RWPE2 (cell line): ENCODE results near the gene SLC22A31.
A peak's percentile ranks its signal among the peaks of the same experiment; 100 is the strongest.

Source experiments
- ATAC-seq: fragments of 200-7000 bp; cut with Tn5 transposase; 3 replicates; pipeline ENCODE4 v1.9.1; 2021; ENCODE audit warnings: low read depth
- DNase-seq: peaks from one replicate; pipeline ENCODE4 v3.0.0-alpha.2; 2020; ENCODE audit warnings: low spot score
- H3K27ac ChIP-seq: fragments of 450-650 bp; 2 replicates; pipeline ENCODE4 v1.5.1; 2017; ENCODE audit warnings: mild to moderate bottlenecking; ENCODE audit not compliant: poor library complexity, severe bottlenecking
- H3K27me3 ChIP-seq: fragments of 250-450 bp; sonication (Bioruptor Pico); 2 replicates; pipeline ENCODE4 v1.5.1; 2021; ENCODE audit warnings: mild to moderate bottlenecking, moderate library complexity; ENCODE audit not compliant: insufficient read depth, poor library complexity, severe bottlenecking
- H3K36me3 ChIP-seq: fragments of 250-450 bp; sonication (Bioruptor Pico); 2 replicates; pipeline ENCODE4 v1.5.1; 2020; ENCODE audit warnings: low read depth, mild to moderate bottlenecking, moderate library complexity
- H3K4me1 ChIP-seq: fragments of 250-450 bp; sonication (Bioruptor Pico); 2 replicates; pipeline ENCODE4 v1.5.1; 2021; ENCODE audit warnings: mild to moderate bottlenecking, moderate library complexity; ENCODE audit not compliant: insufficient read depth, poor library complexity, severe bottlenecking
- H3K4me3 ChIP-seq: fragments of 250-450 bp; sonication (Bioruptor Pico); 2 replicates; pipeline ENCODE4 v1.5.1; 2021; ENCODE audit warnings: mild to moderate bottlenecking, moderate library complexity; ENCODE audit not compliant: severe bottlenecking
- H3K9me3 ChIP-seq: fragments of 250-450 bp; sonication (Bioruptor Pico); 2 replicates; pipeline ENCODE4 v1.5.1; 2021; ENCODE audit warnings: mild to moderate bottlenecking, moderate library complexity; ENCODE audit not compliant: severe bottlenecking
- CTCF ChIP-seq: fragments of 450-650 bp; IDR thresholded peaks from one replicate; pipeline ENCODE4 v1.5.1; 2017; ENCODE audit warnings: mild to moderate bottlenecking, moderate library complexity; ENCODE audit not compliant: poor library complexity, severe bottlenecking

Gene SLC22A31

GRCh38 chr16:89197033-89197632, 3.2 kb downstream of the SLC22A31 start:
- peak; percentile 68 for DNase-seq
- no peak for TF ChIP-seq CTCF
- H3K4me3 ChIP-seq, result no peak overlapping the region
- no peak for ATAC-seq
- H3K27me3 ChIP-seq, result peaks cover 17% of the 10 kb centered on the region
- H3K9me3 ChIP-seq, result no peaks in the 10 kb centered on the region
- H3K36me3 ChIP-seq, result no peaks in the 10 kb centered on the region
- no peaks in the 10 kb centered on the region for H3K4me1 ChIP-seq
- no peak overlapping the region for H3K27ac ChIP-seq

GRCh38 chr16:89195521-89196171, 4.7 kb downstream of the SLC22A31 start:
- Histone ChIP-seq H3K36me3 (no peaks in the 10 kb centered on the region), H3K4me3 (no peak overlapping the region), H3K27me3 (peaks cover 13% of the 10 kb centered on the region), H3K27ac (no peak overlapping the region), H3K9me3 (no peaks in the 10 kb centered on the region), H3K4me1 (no peaks in the 10 kb centered on the region)
- ATAC-seq, result no peak
- no peak for TF ChIP-seq CTCF
- peak; percentile 71 for DNase-seq

DNA sequence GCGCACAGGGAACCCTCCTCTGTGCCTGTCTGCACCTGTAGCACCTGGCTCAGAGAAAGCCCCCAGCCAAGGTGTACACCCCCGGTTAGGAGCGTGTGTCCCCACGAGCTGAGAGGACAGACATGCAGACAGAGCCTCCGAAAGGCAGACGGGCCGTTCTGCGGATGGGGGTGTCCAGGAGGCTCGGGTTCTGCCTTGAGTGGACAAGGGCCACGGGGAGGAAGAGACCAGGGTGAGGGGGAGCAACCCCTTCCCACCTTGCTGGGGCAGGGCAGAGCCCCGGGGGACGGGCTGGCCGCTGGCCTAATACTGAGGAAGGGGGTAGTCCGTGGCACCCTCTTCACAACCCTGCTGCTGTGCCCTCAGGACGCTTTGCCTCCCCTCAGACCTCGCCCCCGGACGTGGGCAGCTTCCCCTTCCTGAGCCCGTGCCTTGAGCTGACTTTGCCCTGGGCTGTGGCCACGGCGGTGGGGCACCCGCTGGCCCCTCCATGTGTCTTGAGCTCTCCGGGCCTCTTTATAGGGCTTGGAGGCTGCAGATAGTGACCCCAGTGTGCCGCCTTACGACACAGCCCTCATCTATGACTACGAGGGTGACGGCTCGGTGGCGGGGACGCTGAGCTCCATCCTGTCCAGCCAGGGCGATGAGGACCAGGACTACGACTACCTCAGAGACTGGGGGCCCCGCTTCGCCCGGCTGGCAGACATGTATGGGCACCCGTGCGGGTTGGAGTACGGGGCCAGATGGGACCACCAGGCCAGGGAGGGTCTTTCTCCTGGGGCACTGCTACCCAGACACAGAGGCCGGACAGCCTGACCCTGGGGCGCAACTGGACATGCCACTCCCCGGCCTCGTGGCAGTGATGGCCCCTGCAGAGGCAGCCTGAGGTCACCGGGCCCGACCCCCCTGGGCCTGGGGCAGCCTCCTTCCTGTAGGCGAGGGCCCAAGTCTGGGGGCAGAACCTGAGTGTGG, 5.7 kb downstream of the SLC22A31 start:
- H3K4me3 ChIP-seq, result no peak overlapping the region
- no peak for ATAC-seq
- H3K9me3 ChIP-seq, result no peaks in the 10 kb centered on the region
- no peak for TF ChIP-seq CTCF
- DNase-seq, result peak; percentile 75
- H3K36me3 ChIP-seq, result no peaks in the 10 kb centered on the region
- H3K4me1 ChIP-seq, result no peaks in the 10 kb centered on the region
- no peak overlapping the region for H3K27ac ChIP-seq
- peaks cover 3% of the 10 kb centered on the region for H3K27me3 ChIP-seq

DNA sequence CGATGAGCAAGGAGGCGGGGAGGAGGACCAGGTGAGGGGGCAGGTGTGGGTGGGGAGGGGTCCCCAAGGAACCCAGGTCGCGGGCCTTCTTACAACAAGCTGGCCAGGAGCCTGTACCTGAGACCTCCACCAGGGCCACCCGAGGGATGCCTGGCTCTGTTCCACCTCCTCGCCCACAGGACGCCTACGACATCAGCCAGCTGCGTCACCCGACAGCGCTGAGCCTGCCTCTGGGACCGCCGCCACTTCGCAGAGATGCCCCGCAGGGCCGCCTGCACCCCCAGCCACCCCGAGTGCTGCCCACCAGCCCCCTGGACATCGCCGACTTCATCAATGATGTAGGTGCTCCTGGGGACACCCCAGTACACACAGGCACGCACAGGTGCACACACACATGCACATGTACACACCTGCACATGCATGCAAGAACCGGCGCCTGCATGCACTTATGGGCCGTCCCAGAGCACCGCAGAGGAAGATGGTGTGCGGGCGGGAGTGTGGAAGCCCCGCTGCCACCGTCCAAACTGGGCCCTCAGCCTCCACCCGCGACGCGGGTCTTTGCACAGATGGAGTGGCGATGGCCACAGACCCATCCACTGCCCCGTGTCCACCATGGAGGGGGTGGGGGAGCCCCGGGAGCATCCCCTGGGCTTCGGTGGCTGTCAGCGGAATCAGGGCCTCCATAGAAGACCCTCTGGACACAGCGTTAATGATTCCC, 6.6 kb downstream of the SLC22A31 start:
- no peaks in the 10 kb centered on the region for H3K36me3 ChIP-seq
- no peak overlapping the region for H3K27ac ChIP-seq
- H3K27me3 ChIP-seq, result no peaks in the 10 kb centered on the region
- H3K4me3 ChIP-seq, result peak overlapping the region; percentile 24
- DNase-seq (peak; percentile 69), ATAC-seq (peak; percentile 19; the same call in 2 of the 3 replicates)
- no peaks in the 10 kb centered on the region for H3K4me1 ChIP-seq
- no peaks in the 10 kb centered on the region for H3K9me3 ChIP-seq
- TF ChIP-seq CTCF, result no peak
